ENCODE data around the gene SLC12A7.

The SLC12A7 gene

GRCh38 chr5:1058988-1059883 lies 52.6 kb downstream of the SLC12A7 start:
- DNase-seq, result no peak

GRCh38 chr5:1058083-1058945 lies 53.5 kb downstream of the SLC12A7 start:
- DNase-seq, result no peak

- no peak for DNase-seq
Observed at GRCh38 chr5:1057485-1058082, 54.3 kb downstream of the SLC12A7 start.

DNA sequence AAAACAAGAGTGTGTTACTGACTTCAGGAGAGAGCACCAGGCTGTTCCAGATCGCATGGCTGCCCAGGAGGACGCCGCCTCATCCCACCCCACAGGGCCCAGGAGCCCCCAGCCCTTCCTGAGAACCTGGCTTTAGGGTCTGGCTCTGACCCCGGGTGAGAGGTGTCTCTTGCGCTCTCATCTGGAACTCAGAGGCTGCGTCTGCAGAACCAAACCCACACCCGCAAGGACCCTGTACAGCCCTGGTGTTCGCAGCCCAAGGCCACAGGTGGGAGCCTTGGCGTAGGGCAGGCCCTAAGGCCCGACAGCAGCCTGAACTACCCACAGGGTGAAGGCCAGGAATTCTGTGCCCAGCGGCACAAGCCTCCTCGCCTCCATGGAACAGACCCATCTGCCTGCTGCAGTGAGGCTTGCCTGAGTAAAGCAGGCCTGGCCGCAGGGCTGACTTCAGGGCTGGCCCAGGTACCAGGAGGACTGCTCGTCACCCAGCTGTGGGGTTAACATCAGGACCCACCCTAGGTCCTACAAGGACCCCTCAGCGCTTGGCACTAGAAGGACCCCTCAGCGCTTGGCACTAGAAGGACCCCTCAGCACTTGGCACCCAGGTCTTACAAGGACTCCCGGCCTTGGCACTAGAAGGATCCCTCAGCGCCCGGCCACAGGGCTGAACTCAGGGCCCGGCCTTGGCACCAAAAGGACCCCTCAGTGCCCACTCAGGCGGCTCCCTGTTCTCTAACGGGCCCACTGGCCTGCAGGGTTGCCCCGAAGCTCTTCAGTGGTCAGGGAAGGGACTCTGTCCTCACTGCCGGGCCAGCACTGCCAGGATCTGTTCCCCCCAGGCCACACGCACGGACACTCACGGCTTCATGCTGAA lies 55.0 kb downstream of the SLC12A7 start:
- DNase-seq, result no peak

- no peak for DNase-seq
Observed at GRCh38 chr5:1055896-1056610, 55.8 kb downstream of the SLC12A7 start.

- no peak for DNase-seq
Observed at GRCh38 chr5:1054799-1055775, 56.8 kb downstream of the SLC12A7 start.

DNA sequence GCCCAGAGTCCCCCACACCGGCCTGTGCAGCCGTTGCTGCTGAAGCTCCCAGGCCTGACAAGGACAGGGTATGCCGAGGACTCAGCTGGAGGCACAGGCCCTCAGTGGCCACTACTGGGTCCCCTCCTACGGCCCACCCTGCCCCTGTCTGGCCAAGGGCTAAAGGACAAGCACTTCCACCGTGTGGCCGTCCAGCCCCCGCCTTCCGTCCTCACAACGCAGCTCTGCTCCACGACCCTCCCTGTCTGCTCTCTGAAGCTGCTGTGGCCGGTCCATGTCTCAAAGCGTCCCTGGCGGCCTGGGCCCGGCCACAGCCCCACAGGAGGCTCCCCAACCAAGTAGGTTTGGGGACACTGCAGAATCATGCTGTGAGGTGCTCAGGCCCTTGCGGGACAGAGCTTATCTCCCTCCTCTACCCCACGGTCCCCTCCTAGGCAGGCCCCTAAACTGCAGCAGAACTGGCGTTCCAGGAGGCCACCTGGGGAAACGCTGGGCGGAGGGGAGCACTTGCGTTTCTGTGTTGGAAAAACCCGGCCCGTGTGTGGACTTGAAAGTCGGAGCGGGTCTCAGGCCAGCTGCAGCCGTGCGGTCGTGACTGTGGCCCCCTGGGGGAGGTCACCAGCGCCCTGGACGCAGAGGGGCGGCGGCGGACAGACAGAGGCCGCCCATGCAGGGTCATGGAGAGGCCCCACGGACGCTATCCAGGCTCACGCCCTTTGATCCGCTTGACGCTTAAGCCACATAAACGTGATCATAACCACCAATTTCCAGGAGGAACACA lies 57.7 kb downstream of the SLC12A7 start:
- DNase-seq, result no peak

DNA sequence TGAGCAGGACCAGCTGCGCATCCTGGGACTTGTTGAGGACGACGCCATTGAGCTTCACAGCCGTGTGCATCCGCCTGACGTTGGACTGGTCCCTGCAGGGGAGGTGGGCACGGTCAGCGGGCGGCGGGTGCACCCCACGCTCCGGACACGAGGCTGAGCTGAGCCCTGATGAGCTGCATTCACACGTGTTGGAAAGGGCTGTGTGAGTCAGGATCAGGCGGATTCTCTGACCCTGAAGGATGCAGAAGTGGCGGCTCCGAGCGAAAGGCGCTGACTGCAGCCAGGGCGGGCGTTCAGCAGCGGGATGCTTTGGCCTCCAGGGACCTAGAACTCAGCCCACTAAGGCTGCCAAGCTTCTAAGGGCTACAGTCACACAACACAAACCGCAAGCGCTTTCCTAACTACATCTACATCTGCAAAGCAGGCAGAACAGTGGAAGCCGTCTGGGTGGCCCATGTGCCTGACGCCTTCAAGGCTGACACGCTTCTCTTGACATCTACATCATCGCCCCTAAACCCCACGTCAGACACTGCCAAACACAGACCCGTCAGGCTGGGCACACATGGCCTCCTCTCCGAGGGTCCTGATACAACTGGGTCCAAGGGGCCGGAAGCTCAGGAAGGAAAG lies 58.4 kb downstream of the SLC12A7 start:
- DNase-seq, result no peak

DNA sequence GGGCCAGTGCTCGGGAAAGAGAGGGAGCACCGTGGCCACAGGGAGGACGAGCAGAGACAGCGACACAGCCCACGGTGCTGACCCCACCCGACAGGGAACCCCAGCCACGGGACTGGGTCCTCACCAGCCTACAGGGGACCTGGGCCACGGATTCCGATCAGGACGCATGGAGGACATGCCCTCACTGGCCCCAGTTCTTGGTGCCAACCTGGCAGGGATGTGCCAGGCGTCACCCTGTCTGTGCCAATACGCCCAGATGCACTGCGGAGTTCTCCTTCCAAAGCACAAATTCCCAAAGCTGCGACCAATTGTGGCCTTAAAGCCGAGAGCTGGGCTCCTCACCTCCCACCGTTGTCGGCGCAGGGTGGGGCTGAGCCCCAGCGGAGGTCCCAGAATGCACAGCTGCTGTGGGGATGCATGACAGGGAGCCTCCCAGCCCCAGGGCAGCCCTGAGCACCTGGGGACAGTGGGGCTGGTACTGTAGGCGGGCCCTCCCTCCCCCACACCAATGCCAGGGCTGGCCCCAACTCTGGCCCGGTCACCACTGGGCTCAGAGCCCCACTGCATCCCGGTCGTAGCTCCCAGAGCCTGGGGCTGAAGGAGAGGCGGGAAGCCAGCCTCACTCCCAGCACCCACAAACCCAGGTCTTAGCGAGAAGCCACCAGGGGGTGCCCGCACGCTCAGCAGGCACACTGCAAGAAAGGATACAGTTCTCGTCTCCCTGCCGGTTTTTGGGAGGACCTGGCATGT lies 59.0 kb downstream of the SLC12A7 start:
- DNase-seq, result no peak

- no peak for DNase-seq
Observed at GRCh38 chr5:1052076-1052475, 59.8 kb downstream of the SLC12A7 start.

DNA sequence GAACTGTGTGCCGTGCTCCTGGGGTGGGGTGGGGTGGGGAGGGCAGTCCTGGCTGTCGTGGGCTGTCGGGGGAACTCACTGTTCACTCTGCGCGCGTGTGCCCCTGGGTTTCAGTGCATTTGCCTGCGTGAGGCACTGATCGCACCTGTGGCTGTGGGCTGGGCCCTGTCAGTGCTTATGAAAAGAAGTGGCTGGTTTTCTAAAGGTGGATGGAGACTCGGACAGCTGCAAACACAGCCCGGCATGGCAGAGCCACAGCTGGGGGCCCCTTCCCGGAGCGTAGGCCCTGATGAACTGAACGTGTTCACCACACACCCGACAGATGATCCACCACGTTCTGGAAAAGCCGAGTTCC lies 60.5 kb downstream of the SLC12A7 start:
- DNase-seq, result no peak

DNA sequence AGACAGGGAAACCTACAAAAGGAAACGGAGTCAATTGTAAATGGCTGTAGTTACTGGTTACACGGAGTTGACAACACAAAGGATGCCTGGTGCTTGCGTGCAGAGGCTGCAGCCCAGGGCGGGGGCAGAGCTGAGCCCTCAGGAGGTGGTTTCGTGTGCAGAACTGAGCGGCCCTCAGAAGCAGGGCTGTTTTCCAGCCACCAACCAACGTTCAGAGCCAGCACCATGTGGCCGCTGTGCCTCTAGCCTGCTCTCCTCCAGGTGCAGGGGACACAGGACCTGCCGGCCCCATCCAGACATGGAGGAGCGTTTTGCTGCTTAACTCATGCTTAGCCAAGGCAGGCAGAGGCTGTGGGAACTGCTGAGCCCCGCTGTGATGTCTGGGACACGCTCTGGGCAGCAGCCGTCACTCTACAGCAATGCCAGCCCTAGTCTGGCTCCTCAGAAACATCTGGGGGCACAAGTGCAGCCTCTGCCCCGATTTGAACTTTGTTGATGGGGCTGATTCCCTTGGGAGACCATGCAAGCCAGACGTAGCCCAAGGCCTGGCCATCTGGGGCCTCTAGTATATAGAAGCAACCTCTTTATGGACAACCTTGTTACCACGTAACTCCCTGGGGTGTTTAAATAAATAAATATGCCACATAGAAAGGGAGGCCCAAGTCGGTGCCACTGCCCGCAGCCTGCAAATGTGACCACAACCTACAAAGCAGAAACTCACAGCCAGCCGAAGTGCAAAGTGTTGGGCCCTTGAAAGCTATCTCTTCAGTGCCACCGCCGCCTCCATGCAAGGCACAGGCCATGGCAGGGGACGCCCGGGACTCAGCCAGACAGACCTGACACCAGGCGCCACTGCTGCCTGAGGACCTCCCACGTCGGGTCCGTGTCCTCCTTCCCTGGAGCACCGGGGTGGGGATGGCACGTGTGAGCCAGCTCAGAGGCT lies 61.2 kb downstream of the SLC12A7 start:
- DNase-seq, result no peak

DNA sequence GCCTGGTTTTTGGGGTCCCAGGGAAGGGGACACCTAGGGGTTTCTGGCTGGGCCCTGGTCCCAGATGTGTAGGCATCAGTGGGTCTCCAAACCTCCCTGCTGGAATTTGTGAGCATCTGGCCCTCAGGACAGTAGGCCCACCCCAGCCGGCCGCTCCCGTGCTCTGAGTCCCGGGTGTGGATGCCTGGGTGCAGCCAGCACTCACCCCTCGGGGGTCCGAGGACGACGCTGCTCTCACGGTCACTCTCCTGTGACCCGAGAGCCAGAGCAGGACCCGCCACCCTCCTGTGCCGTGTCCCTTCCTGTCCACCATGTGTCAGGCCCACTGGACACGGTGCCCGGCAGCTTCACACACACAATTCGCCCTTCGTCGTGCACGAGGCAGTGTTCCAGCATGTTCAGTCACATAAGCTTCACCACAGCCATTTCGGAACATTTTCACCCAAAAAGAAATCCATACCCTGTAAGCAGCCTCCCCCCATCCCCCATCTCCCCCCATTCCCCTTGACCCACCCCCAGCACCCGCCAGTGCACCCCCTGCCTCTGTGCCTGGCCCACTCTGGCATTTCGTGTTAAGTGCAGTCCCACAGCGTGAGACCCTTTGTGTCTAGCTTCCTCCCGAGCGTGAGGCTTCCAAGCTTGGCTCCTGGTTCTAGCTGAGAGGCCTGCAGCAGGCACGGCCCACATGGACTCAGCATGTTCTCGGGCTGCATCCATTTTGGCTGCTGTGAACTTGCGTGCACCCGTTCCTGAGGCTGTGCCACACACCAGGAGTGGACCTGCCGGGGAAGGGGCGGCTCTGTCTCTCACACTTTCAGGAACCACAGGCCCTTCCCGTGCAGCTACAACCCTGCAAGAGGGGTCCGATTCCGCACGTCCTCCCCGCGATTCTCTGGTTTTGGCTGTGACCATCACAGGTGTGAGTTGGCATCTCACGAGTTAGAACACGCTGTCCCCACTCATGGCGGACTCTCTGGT lies 62.7 kb downstream of the SLC12A7 start:
- DNase-seq, result no peak

DNA sequence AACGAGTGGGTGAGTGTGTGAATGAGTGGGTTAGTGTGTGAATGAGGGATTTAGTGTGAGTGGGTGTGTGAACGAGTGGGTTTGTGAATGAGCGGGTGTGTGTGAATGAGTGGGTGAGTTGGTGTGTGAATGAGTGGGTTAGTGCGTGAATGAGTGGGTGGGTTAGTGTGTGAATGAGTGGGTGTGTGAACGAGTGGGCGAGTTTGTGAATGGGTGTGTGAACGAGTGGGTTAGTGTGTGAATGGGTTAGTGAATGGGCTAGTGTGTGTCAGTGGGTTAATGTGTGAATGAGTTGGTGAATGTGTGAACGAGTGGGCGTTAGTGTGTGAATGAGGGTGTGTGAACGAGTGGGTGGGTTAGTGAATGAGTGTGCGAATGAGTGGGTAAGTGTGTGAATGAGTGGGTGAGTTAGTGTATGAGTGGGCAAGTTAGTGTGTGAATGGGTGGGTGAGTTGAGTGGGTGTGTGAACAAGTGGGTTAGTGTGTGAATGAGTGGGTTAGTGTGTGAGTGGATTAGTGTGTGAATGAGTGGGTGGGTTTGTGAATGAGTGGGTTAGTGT lies 63.6 kb downstream of the SLC12A7 start:
- DNase-seq, result no peak

GRCh38 chr5:1047332-1047965 lies 64.4 kb downstream of the SLC12A7 start:
- DNase-seq, result no peak

All from NCI-H1048 (cell line).